ENCODE measurements around the gene ZNF474. TPM values are rescaled to one million over a fixed set of nuclear protein-coding genes. Genes with fewer than 3 reads are reported as not detected.

Gene ZNF474
- total and polyA plus RNA-seq, 2 donors (not counting 1 experiment from before 2014, with no cell fraction given): 0.12 TPM; not detected in 1

- no peak for DNase-seq
- H3K4me1 ChIP-seq (ENCODE audit: control insufficient read depth in 2 of 2, insufficient read depth in 2 of 2, low read length in 2 of 2): no peaks in the 10 kb centered on the region
- H3K79me2 ChIP-seq (ENCODE audit: control insufficient read depth, insufficient read depth, low read length): no peaks in the 10 kb centered on the region
- no peak for ATAC-seq (ENCODE audit: low read depth)
- H3K27ac ChIP-seq (ENCODE audit: low read length in 2 of 2): no peak overlapping the region
- no CpG with 5 or more reads among the region's 3 CpGs for WGBS (ENCODE audit: insufficient coverage)
- no peak overlapping the region for H3K4me2 ChIP-seq (replicated peaks; ENCODE audit: low read depth, low read length, poor library complexity, severe bottlenecking)
- H3K9ac ChIP-seq (ENCODE audit: low read length): no peak overlapping the region
- H3K36me3 ChIP-seq (replicated peaks in 1 of 2; ENCODE audit: control extremely low read depth in 1 of 2, control insufficient read depth in 1 of 2, extremely low read depth in 1 of 2, insufficient read depth in 2 of 2, low read length in 1 of 2): no peaks in the 10 kb centered on the region
- Mint-ChIP-seq H3K27me3 (peaks cover 3% of the 10 kb centered on the region), H3K4me3 (no peak overlapping the region), H3K9me3 (ENCODE audit: insufficient read depth) (no peaks in the 10 kb centered on the region), H3K27ac (no peak overlapping the region), H3K4me1 (no peaks in the 10 kb centered on the region)
- TF ChIP-seq EZH2 (IDR thresholded peaks at IDR 0.05; ENCODE audit: borderline replicate concordance, insufficient read depth, low read depth, low read length, poor library complexity, severe bottlenecking) (no peak), CTCF (IDR thresholded peaks at IDR 0.05) (no peak)
- no peaks in the 10 kb centered on the region for H3K27me3 ChIP-seq (replicated peaks in 1 of 4; ENCODE audit: control extremely low read depth in 1 of 4, control insufficient read depth in 3 of 4, insufficient read depth in 4 of 4, low read length in 3 of 4)
- ChIA-PET CTCF (no interaction called here), POLR2A (no interaction called here)
- H4K20me1 ChIP-seq (ENCODE audit: control insufficient read depth, insufficient read depth, low read length, poor library complexity, severe bottlenecking): no peaks in the 10 kb centered on the region
- no peaks in the 10 kb centered on the region for H3K9me3 ChIP-seq (ENCODE audit: control extremely low read depth in 1 of 3, control insufficient read depth in 2 of 3, insufficient read depth in 1 of 3, low read length in 2 of 3)
- no peak overlapping the region for H3K4me3 ChIP-seq (ENCODE audit: control extremely low read depth in 1 of 5, extremely low read depth in 1 of 5, insufficient read depth in 1 of 5, low read depth in 2 of 5, low read length in 4 of 5)
- no peak overlapping the region for H2AFZ ChIP-seq (ENCODE audit: insufficient read depth, low read depth, low read length, poor library complexity, severe bottlenecking)
- intact Hi-C loops (cut with micrococcal nuclease): no loop called here
These were observed 32.8 kb downstream of the ZNF474 start for GRCh38 chr5:122162100-122162638.

DNA sequence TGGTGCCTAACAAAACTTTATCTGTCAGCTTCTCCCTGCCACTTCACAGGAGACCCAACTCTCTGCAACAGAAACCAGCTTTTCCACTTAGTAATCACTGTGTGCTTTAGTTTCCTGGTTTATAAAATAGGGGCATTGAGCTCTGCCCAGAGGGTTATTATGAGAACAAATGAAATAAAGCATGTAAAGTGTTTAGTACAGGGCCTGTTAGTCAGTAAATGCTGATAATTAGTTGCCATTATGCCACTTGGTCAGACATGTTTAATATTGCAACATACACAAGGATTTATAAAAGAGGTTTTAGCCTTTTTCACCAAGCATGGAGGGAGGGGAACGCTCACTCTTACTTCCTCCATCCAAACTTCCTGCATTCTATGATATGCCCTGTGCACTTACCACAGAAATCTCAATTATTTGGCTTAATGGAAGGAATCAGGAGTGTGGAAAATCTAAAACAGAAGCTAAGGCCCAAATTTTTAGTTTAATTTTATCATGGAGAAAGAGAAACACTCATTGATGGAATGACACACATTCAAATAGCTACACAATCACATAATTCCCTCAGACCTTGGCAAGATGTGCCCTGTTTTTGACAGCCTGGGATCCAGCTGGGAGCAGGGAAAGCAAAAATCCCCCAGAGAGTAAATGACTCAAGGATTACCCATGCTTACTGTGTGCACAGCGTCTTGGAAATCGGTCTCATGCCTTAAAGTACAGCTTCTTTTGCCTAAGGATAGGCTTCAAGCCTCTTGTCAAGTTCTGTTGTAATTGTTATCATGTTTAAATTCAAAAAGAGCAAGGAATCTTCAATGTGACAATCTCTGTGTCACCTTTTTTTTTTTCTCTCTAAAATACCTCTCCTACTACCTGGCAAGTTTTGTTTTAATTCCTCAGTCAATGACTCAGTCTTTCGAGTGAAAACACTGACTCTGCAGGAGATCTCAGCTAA lies 34.0 kb downstream of the ZNF474 start:
- H3K27me3 Mint-ChIP-seq: peaks cover 3% of the 10 kb centered on the region
- H3K9me3 Mint-ChIP-seq (ENCODE audit: insufficient read depth): no peaks in the 10 kb centered on the region
- Histone ChIP-seq H3K4me1 (ENCODE audit: control insufficient read depth in 2 of 2, insufficient read depth in 2 of 2, low read length in 2 of 2) (no peaks in the 10 kb centered on the region), H3K79me2 (ENCODE audit: control insufficient read depth, insufficient read depth, low read length) (no peaks in the 10 kb centered on the region), H3K9ac (ENCODE audit: low read length) (no peak overlapping the region), H3K27ac (ENCODE audit: low read length in 2 of 2) (no peak overlapping the region), H3K4me3 (ENCODE audit: control extremely low read depth in 1 of 5, extremely low read depth in 1 of 5, insufficient read depth in 1 of 5, low read depth in 2 of 5, low read length in 4 of 5) (no peak overlapping the region), H3K27me3 (replicated peaks in 1 of 4; ENCODE audit: control extremely low read depth in 1 of 4, control insufficient read depth in 3 of 4, insufficient read depth in 4 of 4, low read length in 3 of 4) (no peaks in the 10 kb centered on the region), H3K4me2 (replicated peaks; ENCODE audit: low read depth, low read length, poor library complexity, severe bottlenecking) (no peak overlapping the region), H3K9me3 (ENCODE audit: control extremely low read depth in 1 of 3, control insufficient read depth in 2 of 3, insufficient read depth in 1 of 3, low read length in 2 of 3) (no peaks in the 10 kb centered on the region), H2AFZ (ENCODE audit: insufficient read depth, low read depth, low read length, poor library complexity, severe bottlenecking) (no peak overlapping the region), H3K36me3 (replicated peaks in 1 of 2; ENCODE audit: control extremely low read depth in 1 of 2, control insufficient read depth in 1 of 2, extremely low read depth in 1 of 2, insufficient read depth in 2 of 2, low read length in 1 of 2) (no peaks in the 10 kb centered on the region), H4K20me1 (ENCODE audit: control insufficient read depth, insufficient read depth, low read length, poor library complexity, severe bottlenecking) (no peaks in the 10 kb centered on the region)
- CTCF ChIA-PET: no interaction called here
- POLR2A ChIA-PET: no interaction called here
- intact Hi-C loops (cut with micrococcal nuclease): no loop called here
- no peak overlapping the region for H3K27ac Mint-ChIP-seq
- H3K4me3 Mint-ChIP-seq: no peak overlapping the region
- no peaks in the 10 kb centered on the region for H3K4me1 Mint-ChIP-seq
- 100% methylated on average over 1 of the region's 4 CpGs for WGBS (ENCODE audit: insufficient coverage)
- no peak for DNase-seq
- TF ChIP-seq CTCF (IDR thresholded peaks at IDR 0.05) (no peak), EZH2 (IDR thresholded peaks at IDR 0.05; ENCODE audit: borderline replicate concordance, insufficient read depth, low read depth, low read length, poor library complexity, severe bottlenecking) (no peak)
- no peak for ATAC-seq (ENCODE audit: low read depth)

Measured in B cell (primary cell).